GM21825 (cell line): ENCODE data around the gene LGALS4.
"Not testable (repeated sequence)": the region's sequence is repeated elsewhere in the genome, so short reads cannot be mapped to it uniquely, and the experiment has no call there.

Experiments used
- ATAC-seq: cut with Tn5 transposase; IDR thresholded peaks from one replicate; pipeline ENCODE4 v1.9.1; 2021; ENCODE audit warnings: mild to moderate bottlenecking, moderate library complexity; ENCODE audit not compliant: unreplicated experiment

Gene LGALS4

DNA sequence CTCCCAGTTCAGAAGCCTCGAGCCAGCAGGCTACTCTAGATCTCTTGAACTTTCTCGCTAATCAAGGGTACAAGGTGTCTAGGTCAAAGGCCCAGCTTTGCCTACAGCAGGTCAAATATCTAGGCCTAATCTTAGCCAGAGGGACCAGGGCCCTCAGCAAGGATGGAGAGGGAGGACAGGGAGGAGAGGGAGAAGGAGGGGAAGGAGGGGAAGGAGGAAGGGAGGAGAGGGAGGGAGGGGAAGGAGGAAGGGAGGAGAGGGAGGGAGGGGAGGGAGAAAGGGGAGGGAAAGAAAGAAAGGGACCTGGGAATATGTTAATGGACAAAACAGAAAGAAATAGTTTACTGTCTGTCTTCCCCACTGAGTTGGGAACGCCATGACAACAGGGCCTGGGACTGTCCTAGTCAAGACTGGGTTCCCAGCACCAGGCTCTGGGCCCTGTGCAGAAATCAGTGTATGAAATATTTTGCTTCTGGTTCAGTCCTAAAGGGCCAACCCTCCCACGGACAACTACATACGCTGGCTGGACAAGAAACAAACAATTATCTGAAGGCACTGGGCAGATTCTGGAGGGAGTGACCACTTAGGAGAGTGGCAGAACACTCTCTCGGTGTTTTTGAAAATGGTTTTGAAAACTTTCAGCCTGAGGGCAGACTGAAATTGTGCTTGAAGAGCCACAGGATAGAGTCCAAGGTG, 14.3 kb upstream of the LGALS4 start:
- ATAC-seq, result no peak

DNA sequence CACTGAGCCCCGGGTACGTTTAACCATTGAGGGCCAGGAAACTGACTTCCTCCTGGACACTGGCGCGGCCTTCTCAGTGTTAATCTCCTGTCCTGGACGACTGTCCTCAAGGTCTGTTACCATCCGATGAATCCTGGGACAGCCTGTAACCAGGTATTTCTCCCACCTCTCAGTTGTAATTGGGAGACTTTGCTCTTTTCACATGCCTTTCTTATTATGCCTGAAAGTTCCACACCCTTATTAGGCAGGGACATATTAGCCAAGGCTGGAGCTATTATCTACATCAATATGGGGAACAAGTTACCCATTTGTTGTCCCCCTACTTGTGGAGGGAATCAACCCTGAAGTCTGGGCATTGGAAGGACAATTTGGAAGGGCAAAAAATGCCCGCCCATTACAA, 13.2 kb upstream of the LGALS4 start:
- not testable (repeated sequence) for ATAC-seq

DNA sequence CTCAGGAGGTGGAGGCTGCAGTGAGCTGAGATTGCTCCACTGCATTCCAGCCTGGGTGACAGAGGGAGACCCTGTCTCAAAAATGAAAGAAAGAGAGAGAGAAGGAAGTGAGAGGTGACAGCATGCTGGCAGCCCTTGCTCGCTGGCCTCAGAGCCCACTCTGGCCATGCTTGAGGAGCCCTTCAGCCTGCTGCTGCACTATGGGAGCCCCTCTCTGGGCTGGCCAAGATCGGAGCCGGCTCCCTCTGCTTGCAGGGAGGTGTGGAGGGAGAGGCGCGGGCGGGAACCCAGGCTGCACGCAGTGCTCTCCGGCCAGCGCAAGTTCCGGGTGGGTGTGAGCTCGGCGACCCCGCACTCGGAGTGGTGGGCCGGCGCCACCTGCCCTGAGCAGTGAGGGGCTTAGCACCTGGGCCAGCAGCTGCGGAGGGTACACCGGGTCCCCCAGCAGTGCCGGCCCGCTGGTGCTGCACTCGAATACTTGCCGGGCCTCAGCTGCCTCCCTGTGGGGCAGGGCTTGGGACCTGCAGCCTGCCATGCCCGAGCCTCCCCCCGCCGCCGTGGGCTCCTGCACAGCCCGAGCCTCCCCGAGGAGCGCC, 8.6 kb upstream of the LGALS4 start:
- not testable (repeated sequence) for ATAC-seq

DNA sequence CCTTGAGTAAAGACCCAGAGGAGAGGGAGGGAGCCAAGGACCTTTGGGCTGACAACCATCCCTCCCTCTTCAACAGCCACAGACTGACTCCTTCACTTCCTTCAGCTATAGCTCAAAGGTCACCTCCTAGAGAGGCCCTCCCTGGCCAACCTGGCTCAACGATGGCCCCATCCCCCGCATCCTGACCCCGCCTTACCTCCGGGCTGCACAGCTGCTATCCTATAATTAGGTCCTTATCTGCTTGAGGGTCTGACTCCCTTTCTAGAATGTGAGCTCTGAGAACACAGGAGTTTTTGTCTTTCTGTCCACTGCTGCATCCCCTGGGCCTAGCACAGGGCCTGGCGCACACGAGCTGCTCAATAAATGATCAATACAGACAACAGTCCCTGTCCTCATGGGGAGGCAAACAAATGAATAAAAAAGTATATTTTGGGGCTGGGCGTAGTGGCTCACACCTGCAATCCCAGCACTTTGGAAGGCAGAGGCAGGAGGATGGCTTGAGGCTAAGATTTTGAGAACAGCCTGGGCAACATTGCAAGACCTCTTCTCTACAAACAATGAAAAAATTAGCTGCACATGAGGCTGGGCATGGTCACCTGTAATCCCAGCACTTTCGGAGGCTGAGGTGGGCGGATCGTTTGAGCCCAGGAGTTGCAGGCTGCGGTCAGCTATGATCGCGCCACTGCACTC, 6.6 kb upstream of the LGALS4 start:
- no peak for ATAC-seq

DNA sequence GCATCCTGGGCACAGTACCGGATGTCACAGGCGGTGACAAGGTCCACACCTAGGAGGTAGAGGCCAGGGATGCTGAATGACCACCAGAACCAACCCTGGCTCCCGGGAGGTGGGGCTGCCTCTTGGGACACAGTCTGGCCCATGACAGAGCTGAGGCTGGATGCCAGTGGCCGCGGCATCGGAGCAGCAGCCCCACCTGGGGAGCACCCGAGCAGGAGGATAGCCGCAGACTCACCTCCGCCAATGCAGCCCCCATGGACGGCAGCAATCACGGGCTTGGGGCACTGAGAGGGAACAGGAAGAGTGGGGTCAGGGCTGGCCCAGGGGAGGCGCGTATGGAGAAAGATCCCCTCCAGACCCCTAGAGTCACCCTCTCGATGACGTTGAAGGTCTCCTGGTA, 4.3 kb upstream of the LGALS4 start:
- no peak for ATAC-seq

DNA sequence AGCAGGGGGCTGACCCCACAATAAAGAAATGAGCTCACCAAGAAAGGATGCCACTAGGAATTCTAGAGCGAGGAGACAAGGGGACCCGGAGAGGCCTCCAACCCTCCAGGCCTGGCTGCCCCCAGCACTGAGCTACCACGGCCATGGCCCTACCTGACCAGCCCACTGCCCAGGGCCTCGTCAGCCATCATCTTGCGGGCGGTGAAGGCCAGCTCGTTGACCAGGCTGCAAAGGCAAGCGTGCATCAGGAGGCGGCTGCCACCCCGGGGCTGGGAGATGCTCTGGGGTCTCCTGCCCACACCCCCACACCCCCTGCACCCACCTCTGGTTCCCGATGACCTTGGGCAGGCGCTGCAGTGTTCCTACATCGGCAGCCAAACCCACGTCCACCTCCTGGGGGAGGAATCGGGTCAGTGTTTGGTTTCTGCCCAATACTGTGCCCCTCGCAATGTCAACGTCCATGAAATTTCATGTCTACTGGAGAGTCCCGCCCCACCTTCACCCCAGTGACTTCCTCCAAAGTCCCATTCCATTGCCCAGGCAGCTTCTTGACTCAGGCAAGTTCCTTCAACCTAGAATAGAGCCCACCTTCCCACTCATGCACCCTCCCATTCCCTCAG, 3.5 kb upstream of the LGALS4 start:
- ATAC-seq, result no peak

DNA sequence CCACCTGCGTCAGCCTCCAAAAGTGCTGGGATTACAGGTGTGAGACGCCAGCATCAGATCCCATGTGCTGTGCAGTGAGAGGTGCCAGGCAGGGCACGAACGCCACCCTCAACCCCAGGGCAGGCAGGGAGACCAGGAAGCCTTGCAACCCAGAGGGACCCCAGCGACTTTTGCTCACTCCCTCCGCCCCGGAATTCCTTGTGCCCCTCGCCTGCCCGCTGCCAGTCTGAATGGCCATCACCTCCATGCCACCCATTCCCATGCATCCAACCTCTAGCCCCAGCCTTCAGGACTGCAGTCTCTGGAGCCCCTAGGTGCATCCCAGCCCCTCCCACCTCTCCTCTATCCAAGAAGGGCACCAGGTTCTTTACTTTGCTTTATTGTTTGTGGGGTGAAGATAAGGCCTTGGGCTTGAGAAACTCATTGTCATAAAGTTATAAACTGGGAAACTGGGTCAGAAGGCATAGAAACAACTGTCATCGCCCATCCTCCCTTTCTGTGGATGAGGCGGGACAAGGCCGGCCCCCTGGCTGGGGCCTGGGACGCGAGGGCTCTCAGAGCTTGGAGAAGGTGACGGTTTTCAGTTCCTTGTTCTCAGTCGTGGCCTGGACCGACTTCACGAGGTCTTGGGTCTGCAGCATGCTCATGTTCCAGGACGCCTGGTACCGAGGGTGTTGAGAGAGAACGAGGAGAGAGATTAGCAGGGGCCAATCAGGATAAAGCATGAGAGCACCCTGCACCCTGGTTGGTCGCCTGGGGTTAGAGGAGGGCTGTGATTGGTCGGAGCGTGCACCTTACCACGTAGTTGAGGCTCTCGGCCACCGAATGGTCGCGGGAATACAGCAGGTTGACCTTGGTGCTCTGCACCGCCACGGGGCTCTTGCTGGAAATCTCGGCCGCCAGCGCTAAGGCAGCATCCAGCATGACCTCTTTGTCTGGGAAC, 2.6 kb upstream of the LGALS4 start:
- no peak for ATAC-seq

DNA sequence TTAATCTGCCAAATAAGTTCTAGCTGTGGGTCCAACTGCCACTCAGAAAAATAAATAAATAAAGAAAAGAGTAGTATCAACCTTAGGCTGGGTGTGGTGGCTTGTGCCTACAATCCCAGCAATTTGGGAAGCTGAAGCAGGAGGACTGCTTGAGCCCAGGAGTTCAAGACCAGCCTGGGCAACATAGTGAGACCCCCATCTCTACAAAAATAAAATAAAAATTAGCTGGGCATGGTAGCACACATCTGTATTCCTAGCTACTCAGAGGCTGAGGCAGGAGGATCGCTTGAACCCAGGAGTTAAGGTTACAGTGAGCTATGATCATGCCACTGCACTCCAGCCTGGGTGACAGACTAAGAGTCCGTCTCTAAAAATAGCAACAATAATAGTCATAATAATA, 1.2 kb upstream of the LGALS4 start:
- ATAC-seq, result not testable (repeated sequence)

DNA sequence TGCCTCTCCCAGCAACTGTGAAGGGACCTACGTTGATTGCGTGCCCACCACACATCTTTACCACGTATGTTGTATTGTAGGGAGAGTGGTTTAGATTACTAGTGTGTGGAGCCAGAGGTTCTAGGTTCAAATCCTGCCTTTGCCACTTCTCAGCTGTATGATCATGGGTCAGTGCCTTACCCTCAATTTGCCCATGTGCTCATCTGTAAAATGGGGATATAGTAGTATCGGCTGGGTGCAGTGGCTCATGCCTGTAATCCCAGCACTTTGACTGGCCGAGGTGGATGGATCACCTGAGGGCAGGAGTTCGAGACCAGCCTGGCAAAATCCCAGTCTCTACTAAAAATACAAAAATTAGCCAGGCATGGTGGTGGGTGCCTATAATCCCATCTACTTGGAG, 578 bp upstream of the LGALS4 start:
- ATAC-seq, result no peak

DNA sequence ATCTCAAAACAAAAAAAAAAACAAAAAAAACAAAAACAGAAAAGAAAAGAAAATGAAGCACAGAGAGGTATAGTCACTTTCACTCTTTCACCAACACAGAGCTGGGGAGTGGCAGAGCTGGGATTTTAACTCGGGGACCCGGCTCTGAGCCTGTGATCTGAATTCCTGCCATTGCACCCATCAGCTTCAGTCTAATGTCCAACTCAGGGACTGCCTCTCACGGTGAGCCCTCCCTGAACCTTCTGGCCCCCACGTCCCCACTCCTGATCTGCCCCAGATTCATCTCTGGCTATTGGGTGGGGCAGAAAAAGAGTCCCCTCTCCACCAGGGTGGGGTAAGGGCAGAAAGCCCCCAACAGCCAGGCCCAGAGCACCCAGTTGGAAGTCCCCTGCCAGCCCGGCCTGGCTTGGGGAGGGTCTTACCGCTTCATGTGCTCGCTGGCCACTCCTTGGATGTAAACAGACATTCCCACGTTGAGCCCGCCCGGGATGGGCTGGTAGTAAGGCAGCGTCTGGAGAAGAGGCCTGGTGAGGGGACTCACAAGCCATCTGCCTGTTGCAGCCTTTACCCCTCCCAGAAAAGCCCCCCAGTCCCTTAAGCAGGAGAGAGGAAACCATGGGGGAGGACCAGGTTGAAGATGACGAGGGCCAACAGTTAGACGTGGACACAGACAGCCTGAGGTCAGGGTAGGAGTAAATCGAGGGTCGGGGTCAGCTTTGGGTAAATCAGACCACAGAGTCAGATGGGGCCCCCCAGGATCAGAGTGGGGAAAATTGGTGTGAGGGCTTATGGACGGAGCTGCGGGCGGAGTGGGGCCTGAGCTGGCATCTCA, 520 bp downstream of the LGALS4 start:
- no peak for ATAC-seq

DNA sequence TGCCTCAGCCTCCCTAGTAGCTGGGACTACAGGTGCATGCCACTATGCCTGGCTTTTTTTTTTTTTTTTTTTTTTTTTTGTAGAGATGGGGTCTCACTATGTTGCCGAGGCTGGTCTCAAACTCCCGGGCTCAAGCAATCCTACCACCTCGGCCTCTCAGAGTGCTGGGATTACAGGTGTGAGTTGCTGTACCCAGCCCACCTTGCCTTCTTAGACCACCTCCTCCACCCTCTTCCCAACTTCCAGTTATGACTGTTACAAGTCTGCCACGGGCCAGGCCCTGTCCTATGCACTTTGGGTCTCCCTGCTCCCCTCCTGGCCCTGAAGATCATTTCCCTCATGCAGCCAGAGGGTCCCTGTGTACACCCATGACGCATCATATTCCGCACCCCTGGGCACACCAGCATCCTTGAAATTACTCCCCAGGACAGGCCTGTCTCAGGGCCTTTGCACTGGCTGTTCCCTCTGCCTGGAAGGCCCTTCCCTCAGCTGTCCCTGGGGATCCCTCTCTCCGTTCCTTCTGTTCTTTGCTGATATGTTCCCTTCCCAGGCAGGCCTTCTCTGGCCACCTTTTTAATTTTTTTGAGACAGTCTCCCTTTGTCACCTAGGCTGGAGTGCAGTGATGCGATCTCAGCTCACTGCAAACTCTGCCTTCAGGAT, 3.0 kb downstream of the LGALS4 start:
- ATAC-seq, result no peak

DNA sequence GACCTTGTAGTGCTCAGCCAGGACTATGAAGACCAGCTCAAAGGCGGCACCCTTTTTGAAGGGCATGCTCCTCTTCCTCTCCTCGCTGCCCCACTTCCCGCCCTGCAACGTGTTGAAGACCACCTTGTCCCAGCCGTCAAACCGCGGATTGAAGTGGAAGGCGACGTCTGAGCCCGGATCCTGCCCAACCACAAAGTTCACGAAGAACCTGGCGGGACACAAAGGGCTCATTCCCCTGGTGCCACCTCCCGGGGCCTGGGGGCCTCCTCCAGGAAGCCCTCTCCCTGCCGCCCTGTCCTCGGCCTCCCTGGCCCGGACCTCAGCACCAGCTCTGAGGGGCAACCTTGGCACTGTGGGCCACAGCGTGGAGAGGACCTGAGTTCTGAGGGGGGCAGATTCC, 4.0 kb downstream of the LGALS4 start:
- ATAC-seq, result no peak

DNA sequence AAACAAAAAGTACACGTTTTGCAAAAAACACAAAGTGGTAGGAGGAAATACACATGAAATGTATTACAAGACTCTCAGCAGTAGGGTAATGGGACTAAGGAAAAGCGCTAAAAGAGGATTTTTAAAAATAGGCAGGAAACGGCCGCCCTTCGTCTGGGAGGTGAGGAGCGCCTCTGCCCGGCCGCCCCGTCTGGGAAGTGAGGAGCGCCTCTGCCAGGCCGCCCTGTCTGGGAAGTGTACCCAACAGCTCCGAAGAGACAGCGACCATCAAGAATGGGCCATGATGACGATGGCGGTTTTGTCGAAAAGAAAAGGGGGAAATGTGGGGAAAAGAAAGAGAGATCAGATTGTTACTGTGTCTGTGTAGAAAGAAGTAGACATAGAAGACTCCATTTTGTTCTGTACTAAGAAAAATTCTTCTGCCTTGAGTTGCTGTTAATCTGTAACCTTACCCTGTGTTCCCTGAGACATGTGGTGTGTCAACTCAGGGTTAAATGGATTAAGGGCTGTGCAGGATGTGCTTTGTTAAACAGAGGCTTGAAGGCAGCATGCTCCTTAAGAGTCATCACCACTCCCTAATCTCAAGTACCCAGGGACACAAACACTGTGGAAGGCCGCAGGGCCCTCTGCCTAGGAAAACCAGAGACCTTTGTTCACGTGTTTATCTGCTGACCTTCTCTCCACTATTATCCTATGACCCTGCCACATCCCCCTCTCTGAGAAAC, 5.2 kb downstream of the LGALS4 start:
- ATAC-seq, result not testable (repeated sequence)

DNA sequence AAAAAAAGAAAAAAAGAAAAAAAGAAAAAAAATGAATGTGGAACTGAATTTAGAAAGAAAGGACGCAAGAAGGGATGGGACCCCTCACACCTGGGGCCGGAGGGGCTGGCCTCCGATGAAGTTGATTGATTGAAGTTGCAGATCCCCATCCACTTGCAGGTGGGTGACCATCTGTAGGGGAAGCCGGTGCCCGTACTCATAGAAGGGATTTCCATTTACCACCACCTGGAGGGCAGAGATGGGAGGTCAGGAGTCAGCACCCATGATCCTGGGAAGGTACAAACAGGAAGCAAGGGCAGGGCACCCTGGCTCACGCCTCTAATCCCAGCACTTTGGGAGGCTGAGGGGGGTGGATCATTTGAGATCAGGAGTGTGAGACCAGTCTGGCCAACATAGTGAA, 6.4 kb downstream of the LGALS4 start:
- no peak for ATAC-seq

DNA sequence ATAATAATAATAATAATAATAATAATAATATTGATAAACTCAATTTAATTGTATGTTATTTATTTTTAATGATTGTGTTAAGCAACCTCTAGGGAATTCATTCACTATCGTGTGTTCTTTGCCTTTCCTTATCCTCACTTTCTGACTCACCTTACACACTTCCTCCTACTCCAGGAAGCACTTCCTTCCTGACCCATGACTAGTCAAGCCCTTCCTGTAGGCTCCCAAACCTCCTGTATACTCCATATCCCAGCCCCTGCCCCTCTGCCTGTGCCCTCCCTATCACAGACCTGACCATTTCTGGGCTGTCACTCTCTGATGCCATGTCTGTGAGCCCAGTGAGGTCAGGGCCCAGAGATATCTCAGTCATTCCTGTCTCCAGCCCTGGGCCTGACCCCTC, 7.6 kb downstream of the LGALS4 start:
- ATAC-seq, result no peak

DNA sequence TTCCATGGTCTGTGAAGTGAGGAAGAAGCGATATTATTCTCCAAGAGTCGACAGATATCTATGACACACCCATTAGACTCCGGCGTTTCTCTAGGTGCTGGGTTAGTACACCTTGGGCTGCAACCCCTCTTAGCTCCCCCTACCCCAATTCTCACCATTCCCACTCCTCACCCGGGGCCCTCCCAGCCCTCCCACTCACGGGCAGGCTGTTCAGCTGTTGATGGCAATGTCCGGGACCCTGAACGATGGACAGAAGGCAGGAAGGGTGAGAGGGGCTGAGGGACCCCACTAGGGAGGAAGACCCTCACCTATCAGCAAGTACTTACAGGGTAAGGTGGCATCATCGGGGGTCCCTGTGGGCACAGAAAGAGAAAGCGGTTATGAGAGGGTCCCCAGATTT, 9.2 kb downstream of the LGALS4 start:
- ATAC-seq, result no peak

DNA sequence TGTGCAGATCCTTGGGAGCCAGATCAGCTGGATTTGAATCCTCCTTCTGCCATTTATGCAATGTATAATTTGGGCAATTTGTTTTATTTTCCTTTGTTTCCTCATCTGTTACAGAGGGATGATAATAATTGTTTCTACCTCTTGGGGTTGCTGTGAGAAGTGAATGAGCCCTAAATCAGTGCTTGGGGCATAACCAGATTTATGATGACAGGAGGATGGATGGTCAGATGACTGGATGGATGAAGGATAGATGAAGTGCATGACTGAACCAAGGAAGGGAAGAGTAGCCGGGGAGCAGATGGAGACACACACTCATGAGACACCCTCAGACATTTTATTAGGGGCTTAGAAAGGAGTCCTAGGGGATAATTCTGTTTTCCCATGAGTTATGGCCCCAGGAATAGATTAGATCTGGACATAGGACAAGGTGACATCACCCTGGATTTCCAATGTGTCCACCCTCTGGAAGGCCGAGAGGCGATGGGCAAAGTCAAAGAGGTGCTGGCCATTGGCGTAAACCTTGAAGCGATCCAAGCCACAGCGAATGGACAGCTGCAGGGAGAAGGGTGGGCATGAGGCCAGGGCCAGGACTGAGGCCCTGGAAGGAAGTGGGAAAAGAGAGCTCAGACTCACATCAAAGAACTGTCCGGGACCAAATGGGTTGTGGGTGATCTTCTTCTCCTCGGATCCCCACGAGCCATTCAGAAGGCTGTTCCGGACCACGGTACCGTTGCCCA, 11.2 kb downstream of the LGALS4 start:
- ATAC-seq, result no peak
